GM12891 (cell line): Measurements from ENCODE around the gene CACNA1S.

Experiments
- DNase-seq: peaks from one replicate; pipeline ENCODE4 v3.0.0; 2011; ENCODE audit warnings: low spot score; ENCODE audit not compliant: insufficient read length
- FAIRE-seq: peaks from 2 replicates; lab custom pipeline; 2011; peaks lifted over from hg19 to GRCh38; lab: Jason Lieb, UNC
- PAX5 ChIP-seq: IDR thresholded peaks from 2 replicates; pipeline ENCODE4 v1.6.1; 2011; ENCODE audit warnings: low read length, moderate library complexity, mild to moderate bottlenecking; ENCODE audit not compliant: insufficient read depth, severe bottlenecking
- POLR2A ChIP-seq: IDR thresholded peaks from 2 replicates; pipeline ENCODE4 v1.6.1; 2011; ENCODE audit warnings: low read depth, low read length, control low read depth
- POLR2AphosphoS5 ChIP-seq: IDR thresholded peaks from 2 replicates; pipeline ENCODE4 v1.6.1; 2011; ENCODE audit warnings: low read depth, low read length, control low read depth
- POU2F2 ChIP-seq: IDR thresholded peaks from 2 replicates; pipeline ENCODE4 v1.6.1; 2011; ENCODE audit warnings: low read depth, mild to moderate bottlenecking, control low read depth, low read length, moderate library complexity
- SPI1 ChIP-seq: IDR thresholded peaks from 2 replicates; pipeline ENCODE4 v1.6.1; 2011; ENCODE audit warnings: low read depth, low read length, control low read depth
- TAF1 ChIP-seq: IDR thresholded peaks from 2 replicates; pipeline ENCODE4 v1.6.1; 2011; ENCODE audit warnings: low read depth, low read length, control low read depth

Gene CACNA1S

GRCh38 chr1:201020721-201021629 lies 91.3 kb downstream of the CACNA1S start:
- TF ChIP-seq SPI1 (no peak), POLR2AphosphoS5 (no peak), POU2F2 (no peak), TAF1 (no peak), PAX5 (no peak), POLR2A (no peak)
- DNase-seq = no peak
- peak; percentile 26 for FAIRE-seq

DNA sequence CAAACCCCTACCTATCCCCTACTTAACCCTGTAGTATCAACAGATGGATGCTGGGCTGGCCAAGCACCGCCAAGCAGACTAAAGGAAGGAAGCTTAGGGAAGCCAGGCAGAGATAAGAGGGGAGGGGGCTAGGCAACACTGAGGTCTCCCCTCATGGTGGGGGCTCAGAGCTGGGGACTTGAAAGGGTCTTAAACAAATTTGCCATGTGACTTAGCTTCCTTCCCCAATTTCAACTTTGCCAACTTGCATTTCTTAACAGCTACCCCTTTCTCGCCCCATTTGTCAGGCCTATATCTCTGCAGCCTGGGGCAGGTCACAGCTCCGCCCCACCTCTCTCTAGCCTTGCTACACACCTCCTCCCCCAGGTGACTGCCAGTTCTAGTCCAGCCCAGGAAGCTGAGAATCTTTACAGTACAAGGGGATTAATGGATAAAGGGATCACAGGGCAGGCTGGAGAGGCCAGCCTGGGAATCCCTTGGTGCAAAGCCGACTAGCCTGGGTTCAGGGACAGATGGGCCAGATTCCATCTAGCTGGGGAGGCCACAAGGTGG lies 92.1 kb downstream of the CACNA1S start:
- no peak for DNase-seq
- FAIRE-seq = peak; percentile 76
- TF ChIP-seq POU2F2 (no peak), POLR2A (no peak), PAX5 (no peak), POLR2AphosphoS5 (no peak), SPI1 (no peak), TAF1 (no peak)

- TF ChIP-seq SPI1 (peak; percentile 72), PAX5 (no peak), TAF1 (no peak), POU2F2 (peak; percentile 83), POLR2A (peak; percentile 53), POLR2AphosphoS5 (no peak)
- DNase-seq (peak; percentile 89), FAIRE-seq (peak; percentile 83)
Observed at GRCh38 chr1:201019321-201019977, 92.8 kb downstream of the CACNA1S start.

DNA sequence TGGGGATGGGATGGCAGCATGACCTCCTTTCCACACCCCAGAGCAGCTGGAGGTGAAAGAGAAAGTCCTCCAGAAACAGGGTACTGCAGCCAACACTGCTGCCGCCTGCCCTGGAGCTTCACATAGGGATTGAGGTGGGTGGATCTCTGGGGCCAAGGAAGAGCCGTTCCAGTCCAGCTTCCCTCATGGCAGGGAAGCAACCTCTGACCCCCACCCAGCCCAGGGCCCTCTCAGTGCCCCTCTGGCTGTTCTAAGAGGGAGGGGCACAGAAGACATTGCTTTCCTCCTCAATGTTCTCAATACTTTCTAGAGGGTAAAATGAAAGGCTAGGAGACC lies 94.4 kb downstream of the CACNA1S start:
- FAIRE-seq = no peak
- TF ChIP-seq SPI1 = no peak
- TF ChIP-seq PAX5 = no peak
- no peak for TF ChIP-seq POU2F2
- TF ChIP-seq TAF1 = no peak
- TF ChIP-seq POLR2A = no peak
- TF ChIP-seq POLR2AphosphoS5 = no peak
- no peak for DNase-seq

- TF ChIP-seq SPI1 (no peak), POLR2A (no peak), POU2F2 (no peak), TAF1 (no peak), PAX5 (no peak), POLR2AphosphoS5 (no peak)
- DNase-seq (no peak), FAIRE-seq (no peak)
Observed at GRCh38 chr1:201016943-201017827, 95.0 kb downstream of the CACNA1S start.

DNA sequence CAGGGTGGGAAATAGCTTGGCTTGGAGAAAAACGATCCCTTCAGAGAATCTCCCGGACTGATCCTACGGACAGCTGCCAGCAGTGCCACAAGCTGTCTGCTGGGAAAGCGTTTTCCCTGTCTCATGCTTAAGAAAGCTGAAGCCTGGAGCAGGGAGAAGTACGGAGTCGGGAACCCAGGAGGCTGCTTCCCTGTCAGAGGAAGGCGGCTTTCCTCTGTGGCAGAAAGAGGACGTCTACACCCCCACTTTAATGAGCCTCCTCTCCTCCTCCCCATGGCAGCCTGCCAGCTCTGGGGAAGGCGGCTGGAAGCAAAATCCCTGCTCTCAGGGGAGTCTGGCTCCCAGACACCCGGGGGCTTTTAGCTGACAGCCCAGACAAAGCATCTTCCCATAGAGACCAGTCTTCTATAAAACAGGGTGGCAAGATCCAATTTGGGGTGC lies 96.0 kb downstream of the CACNA1S start:
- DNase-seq (no peak), FAIRE-seq (no peak)
- no peak for TF ChIP-seq TAF1
- TF ChIP-seq POLR2A = no peak
- no peak for TF ChIP-seq POLR2AphosphoS5
- no peak for TF ChIP-seq PAX5
- TF ChIP-seq POU2F2 = no peak
- TF ChIP-seq SPI1 = no peak

DNA sequence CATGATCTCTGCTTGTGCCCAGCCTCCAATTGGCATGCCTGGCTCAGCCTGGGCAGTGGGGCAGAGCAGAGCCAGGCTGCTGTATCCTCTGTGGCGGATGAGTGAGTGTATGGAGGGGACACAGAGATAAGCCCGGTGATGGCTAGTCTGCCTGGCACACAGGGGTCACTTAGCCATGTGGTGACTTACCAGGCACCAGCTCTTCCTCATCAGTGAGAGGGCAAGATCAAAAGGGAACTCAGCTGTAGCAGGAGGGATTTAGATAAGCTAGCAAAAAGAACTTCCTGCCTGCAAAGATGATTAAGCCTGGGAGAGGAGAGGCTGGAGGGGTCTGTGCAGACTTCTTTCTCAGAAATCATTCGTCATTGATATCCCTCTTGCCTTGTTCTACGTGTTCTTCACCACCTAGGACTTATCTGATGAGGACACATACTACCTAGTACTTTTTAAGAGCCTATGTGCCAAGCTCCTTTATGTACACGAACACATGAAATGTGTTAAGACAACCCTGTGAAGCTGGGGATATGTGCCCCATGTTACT lies 96.6 kb downstream of the CACNA1S start:
- TF ChIP-seq TAF1 (no peak), SPI1 (no peak), POLR2AphosphoS5 (no peak), POU2F2 (no peak), POLR2A (no peak), PAX5 (no peak)
- no peak for FAIRE-seq

GRCh38 chr1:201014816-201015200 lies 97.4 kb downstream of the CACNA1S start:
- DNase-seq (no peak), FAIRE-seq (no peak)
- no peak for TF ChIP-seq POLR2A
- no peak for TF ChIP-seq POU2F2
- no peak for TF ChIP-seq SPI1
- TF ChIP-seq POLR2AphosphoS5 = no peak

More for the DNA sequence above, 96.6 kb downstream of the CACNA1S start:
- DNase-seq = no peak
